Rectal smooth muscle tissue (tissue), 1 donor: Measurements from ENCODE around the gene DPP6.

Source experiments
- H3K27ac ChIP-seq: one replicate; pipeline ENCODE4 v1.7.0; 2013; ENCODE audit warnings: low read depth, low read length, inconsistent platforms
- H3K27me3 ChIP-seq: one replicate; pipeline ENCODE4 v1.7.0; 2013; ENCODE audit warnings: low read length; ENCODE audit not compliant: control insufficient read depth, insufficient read depth
- H3K36me3 ChIP-seq: one replicate; pipeline ENCODE4 v1.7.0; 2013; ENCODE audit warnings: low read length; ENCODE audit not compliant: control insufficient read depth, insufficient read depth
- H3K4me1 ChIP-seq: one replicate; pipeline ENCODE4 v1.7.0; 2013; ENCODE audit warnings: low read length; ENCODE audit not compliant: control insufficient read depth, insufficient read depth
- H3K4me3 ChIP-seq: one replicate; pipeline ENCODE4 v1.7.0; 2013; ENCODE audit warnings: low read length
- H3K9ac ChIP-seq: one replicate; pipeline ENCODE4 v1.7.0; 2013; ENCODE audit warnings: low read length

DPP6 gene

DNA sequence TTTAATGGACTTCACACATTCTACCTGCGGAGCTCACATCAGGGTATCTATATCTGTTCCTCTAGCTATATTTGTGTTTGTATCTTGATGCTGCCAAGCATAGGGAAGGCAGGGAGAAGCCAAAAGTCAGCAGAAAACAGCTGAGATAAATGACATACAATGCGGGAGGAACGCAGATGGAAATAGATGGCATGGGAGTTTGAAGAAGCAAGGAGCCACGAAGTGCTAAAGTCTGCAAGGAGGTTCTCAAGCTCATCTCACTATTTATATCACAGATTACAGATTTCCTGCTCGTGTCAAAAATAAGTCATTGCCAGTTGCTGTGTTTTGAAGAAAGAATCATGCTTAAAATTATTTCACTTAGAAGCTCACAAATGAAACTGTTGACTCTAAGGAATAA lies 180.5 kb downstream of the DPP6 start:
- H3K9ac ChIP-seq, result no peak overlapping the region
- no peaks in the 10 kb centered on the region for H3K36me3 ChIP-seq
- no peaks in the 10 kb centered on the region for H3K4me1 ChIP-seq
- no peak overlapping the region for H3K4me3 ChIP-seq
- no peaks in the 10 kb centered on the region for H3K27me3 ChIP-seq
- no peak overlapping the region for H3K27ac ChIP-seq

- no peaks in the 10 kb centered on the region for H3K4me1 ChIP-seq
- no peaks in the 10 kb centered on the region for H3K36me3 ChIP-seq
- H3K27me3 ChIP-seq, result no peaks in the 10 kb centered on the region
These were observed 189.8 kb downstream of the DPP6 start for GRCh38 chr7:154241988-154242387.

DNA sequence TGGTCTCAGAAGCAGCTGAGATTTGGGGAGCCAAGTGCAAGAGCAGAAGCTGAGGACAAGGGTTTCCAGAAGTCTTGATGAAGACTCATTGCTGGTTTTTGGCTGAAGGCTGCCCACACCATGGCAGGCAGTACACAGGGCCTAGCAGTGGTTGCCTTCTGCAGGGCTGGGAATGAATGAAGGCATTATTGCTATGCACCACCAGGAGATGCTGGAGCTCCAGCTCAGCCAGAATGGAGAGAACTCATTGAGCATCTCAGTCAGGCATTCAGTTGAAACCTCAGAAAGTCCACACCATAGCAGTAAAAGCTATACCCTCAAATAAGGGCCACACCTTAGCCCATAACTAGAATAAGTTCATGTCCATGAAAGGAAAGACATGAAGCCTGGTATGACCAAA lies 190.5 kb downstream of the DPP6 start:
- no peak overlapping the region for H3K27ac ChIP-seq
- no peaks in the 10 kb centered on the region for H3K36me3 ChIP-seq
- H3K9ac ChIP-seq, result no peak overlapping the region
- H3K4me1 ChIP-seq, result no peaks in the 10 kb centered on the region
- no peak overlapping the region for H3K4me3 ChIP-seq
- no peaks in the 10 kb centered on the region for H3K27me3 ChIP-seq

More at GRCh38 chr7:154241988-154242387, 189.8 kb downstream of the DPP6 start:
- H3K9ac ChIP-seq, result no peak overlapping the region
- H3K27ac ChIP-seq, result no peak overlapping the region
- H3K4me3 ChIP-seq, result no peak overlapping the region

GRCh38 chr7:154252046-154252445 lies 199.8 kb downstream of the DPP6 start:
- Histone ChIP-seq H3K36me3 (no peaks in the 10 kb centered on the region), H3K9ac (no peak overlapping the region), H3K4me3 (no peak overlapping the region), H3K27me3 (no peaks in the 10 kb centered on the region), H3K4me1 (no peaks in the 10 kb centered on the region), H3K27ac (no peak overlapping the region)

DNA sequence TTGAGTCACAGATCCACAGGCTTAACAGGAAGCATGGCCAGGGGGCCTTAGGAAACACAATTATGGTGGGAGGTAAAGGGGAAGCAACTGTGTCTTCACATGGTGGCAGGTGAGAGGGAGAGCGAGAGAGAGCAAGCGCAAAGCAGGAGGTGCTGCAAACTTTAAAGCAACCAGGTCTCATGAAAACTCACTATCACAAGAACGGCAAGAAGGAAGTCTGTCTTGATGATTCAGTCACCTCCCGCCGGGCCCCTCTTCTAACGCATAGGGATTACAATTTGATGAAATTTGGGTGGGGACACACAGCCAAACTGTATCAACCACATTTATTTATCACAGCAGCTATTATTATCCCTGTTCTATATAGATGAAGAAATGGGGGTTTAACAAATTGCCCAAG lies 201.6 kb downstream of the DPP6 start:
- Histone ChIP-seq H3K4me3 (no peak overlapping the region), H3K9ac (no peak overlapping the region), H3K27ac (no peak overlapping the region), H3K36me3 (no peaks in the 10 kb centered on the region), H3K4me1 (no peaks in the 10 kb centered on the region), H3K27me3 (no peaks in the 10 kb centered on the region)

DNA sequence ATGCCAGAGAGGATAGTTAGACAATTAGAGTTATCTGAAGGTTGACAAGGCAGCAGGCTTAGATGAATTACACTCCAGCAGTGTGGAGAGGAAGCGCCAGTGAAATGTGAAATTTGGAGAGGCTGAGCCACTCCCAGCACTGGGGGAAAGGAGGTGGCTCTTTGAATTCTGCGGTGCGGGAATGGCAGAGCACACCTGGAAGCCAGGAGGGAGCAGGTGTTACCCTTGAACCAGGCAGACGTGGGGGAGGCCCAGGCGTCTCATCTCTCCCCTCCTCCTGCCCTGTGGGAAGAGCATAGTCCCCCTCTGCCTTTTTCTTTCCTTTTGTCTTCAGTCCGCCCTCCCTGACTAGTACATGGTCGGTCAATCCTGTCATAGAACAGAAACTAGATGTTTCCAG lies 203.1 kb downstream of the DPP6 start:
- Histone ChIP-seq H3K4me3 (no peak overlapping the region), H3K9ac (no peak overlapping the region), H3K27me3 (no peaks in the 10 kb centered on the region), H3K27ac (no peak overlapping the region), H3K36me3 (no peaks in the 10 kb centered on the region), H3K4me1 (no peaks in the 10 kb centered on the region)

DNA sequence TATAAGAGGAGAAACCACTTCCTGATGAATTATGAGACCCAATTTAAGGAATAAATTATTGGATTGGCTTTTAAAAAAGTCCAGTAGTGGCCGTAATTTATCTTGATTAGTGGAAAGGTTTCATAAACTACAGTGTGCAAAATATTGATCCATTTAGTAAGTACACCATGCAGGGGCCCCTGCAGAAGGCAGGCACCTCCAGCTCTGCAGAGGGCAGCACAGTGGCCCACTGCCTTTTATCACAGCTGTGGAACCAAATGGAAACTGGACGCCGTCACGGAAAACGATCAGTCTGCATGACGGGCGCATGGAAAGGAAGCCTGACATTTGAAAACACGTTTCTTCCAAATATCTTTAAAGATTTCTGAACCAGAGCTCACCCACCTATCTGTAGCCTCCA lies 204.0 kb downstream of the DPP6 start:
- H3K27me3 ChIP-seq, result no peaks in the 10 kb centered on the region
- no peak overlapping the region for H3K4me3 ChIP-seq

GRCh38 chr7:154259396-154259795 lies 207.2 kb downstream of the DPP6 start:
- H3K27me3 ChIP-seq, result no peaks in the 10 kb centered on the region
- no peak overlapping the region for H3K9ac ChIP-seq
- H3K36me3 ChIP-seq, result no peaks in the 10 kb centered on the region
- H3K4me3 ChIP-seq, result no peak overlapping the region
- no peak overlapping the region for H3K27ac ChIP-seq
- H3K4me1 ChIP-seq, result no peaks in the 10 kb centered on the region

More for the DNA sequence above, 204.0 kb downstream of the DPP6 start:
- H3K36me3 ChIP-seq, result no peaks in the 10 kb centered on the region
- H3K9ac ChIP-seq, result no peak overlapping the region
- H3K4me1 ChIP-seq, result no peaks in the 10 kb centered on the region
- H3K27ac ChIP-seq, result no peak overlapping the region

DNA sequence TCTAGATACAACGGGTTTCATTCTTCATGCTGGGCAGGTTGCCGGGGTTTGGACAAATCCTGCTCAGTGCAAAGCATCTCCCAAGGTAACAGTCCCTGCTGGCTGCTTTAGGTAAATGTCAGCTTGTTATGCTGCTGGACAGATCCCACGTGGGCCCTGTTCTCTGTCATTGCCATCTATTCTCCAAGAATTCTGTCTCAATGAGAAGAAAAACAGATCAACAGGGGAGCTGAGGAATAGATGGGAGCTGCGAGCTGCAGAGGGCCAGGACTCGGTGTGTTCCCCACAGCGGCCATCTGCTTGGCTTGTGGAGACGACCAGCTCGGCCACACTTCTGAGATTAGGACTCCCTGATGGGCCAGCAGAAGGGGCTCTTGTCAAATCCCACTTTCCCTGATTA lies 235.2 kb downstream of the DPP6 start:
- no peaks in the 10 kb centered on the region for H3K27me3 ChIP-seq
- no peaks in the 10 kb centered on the region for H3K36me3 ChIP-seq
- no peak overlapping the region for H3K9ac ChIP-seq

GRCh38 chr7:154289119-154289518 lies 236.9 kb downstream of the DPP6 start:
- no peaks in the 10 kb centered on the region for H3K27me3 ChIP-seq
- H3K9ac ChIP-seq, result no peak overlapping the region
- no peak overlapping the region for H3K4me3 ChIP-seq
- H3K4me1 ChIP-seq, result no peaks in the 10 kb centered on the region
- no peaks in the 10 kb centered on the region for H3K36me3 ChIP-seq
- no peak overlapping the region for H3K27ac ChIP-seq

More for the DNA sequence above, 235.2 kb downstream of the DPP6 start:
- H3K27ac ChIP-seq, result no peak overlapping the region
- no peaks in the 10 kb centered on the region for H3K4me1 ChIP-seq
- H3K4me3 ChIP-seq, result no peak overlapping the region

DNA sequence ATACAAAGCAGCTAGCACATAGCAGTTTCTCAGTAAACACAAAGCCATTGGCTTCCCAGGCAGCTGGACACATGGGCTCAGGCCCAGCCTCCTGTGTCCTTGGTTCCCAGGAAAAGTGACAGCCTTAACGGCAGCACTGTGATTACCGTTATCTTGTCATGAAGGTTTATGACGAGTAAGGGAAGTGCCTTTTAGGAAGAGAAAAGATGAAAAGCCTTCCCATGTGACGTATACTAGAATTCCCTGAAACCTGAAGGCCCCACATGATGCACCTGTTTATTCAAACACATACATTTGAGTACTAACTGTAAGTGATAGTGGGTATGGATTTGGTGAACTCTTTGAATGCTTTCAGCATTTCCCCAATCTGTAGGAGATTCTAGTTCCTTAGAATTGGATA lies 244.2 kb downstream of the DPP6 start:
- H3K4me1 ChIP-seq, result no peaks in the 10 kb centered on the region
- no peak overlapping the region for H3K9ac ChIP-seq
- no peaks in the 10 kb centered on the region for H3K36me3 ChIP-seq
- H3K4me3 ChIP-seq, result no peak overlapping the region
- no peaks in the 10 kb centered on the region for H3K27me3 ChIP-seq
- H3K27ac ChIP-seq, result no peak overlapping the region

GRCh38 chr7:154299736-154300135 lies 247.5 kb downstream of the DPP6 start:
- Histone ChIP-seq H3K9ac (no peak overlapping the region), H3K4me1 (no peaks in the 10 kb centered on the region), H3K36me3 (no peaks in the 10 kb centered on the region), H3K27ac (no peak overlapping the region), H3K27me3 (no peaks in the 10 kb centered on the region), H3K4me3 (no peak overlapping the region)

- Histone ChIP-seq H3K9ac (no peak overlapping the region), H3K4me3 (no peak overlapping the region), H3K4me1 (no peaks in the 10 kb centered on the region), H3K27ac (no peak overlapping the region), H3K27me3 (no peaks in the 10 kb centered on the region), H3K36me3 (no peaks in the 10 kb centered on the region)
These were observed 250.2 kb downstream of the DPP6 start for GRCh38 chr7:154302380-154302779.
